HG03175 (cell line): ENCODE data around the gene C10orf105.

ENCODE experiments used
- ATAC-seq: cut with Tn5 transposase; IDR thresholded peaks from one replicate; pipeline ENCODE4 v1.9.1; 2021; ENCODE audit warnings: mild to moderate bottlenecking, moderate library complexity; ENCODE audit not compliant: unreplicated experiment

The C10orf105 gene

GRCh38 chr10:71718165-71718698 is 1.3 kb downstream of the C10orf105 start:
- ATAC-seq = no peak

- no peak for ATAC-seq
These were observed 2.0 kb downstream of the C10orf105 start for GRCh38 chr10:71717551-71717951.

DNA sequence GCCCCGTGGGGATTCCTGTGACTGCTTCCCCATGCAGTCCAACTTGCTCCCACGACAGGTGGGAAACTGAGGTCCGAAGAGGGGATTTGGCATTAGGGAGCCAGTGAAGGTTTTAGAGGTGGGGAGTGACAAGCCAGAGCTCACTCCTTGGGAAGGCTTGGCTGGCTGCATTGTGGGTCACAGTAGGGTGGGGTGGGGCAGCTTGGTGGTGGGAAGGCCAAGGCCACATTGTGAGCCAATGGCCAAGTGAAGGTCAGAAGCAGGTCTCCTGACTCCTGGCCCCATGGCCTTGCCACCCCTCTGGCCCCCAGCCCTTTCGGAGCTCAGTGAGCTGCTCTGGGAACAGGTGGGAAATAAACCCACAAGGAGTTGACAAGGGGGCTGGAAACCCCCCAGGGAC is 2.5 kb downstream of the C10orf105 start:
- no peak for ATAC-seq

GRCh38 chr10:71716426-71716825 is 3.2 kb downstream of the C10orf105 start:
- no peak for ATAC-seq

DNA sequence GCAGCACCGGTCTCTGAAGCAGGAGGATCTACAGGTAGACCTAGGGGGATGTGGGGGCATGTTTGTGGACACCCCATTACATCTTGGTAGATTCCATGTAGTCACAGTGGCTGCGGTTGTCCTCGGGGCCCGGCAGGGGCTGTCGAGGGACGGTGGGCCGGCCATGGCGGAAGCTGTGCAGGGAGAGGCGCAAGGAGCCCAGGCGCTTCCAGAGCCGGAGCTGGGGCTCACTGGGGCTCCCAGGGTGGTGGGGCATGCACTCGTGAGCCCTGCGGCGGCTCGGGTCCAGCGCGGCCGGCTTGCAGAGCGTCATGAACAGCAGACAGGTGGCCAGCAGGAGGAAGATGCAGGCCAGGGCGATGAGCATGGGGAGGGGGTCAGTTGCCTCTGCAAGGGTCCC is 3.7 kb downstream of the C10orf105 start:
- ATAC-seq = no peak

GRCh38 chr10:71715026-71715425 is 4.6 kb downstream of the C10orf105 start:
- no peak for ATAC-seq

DNA sequence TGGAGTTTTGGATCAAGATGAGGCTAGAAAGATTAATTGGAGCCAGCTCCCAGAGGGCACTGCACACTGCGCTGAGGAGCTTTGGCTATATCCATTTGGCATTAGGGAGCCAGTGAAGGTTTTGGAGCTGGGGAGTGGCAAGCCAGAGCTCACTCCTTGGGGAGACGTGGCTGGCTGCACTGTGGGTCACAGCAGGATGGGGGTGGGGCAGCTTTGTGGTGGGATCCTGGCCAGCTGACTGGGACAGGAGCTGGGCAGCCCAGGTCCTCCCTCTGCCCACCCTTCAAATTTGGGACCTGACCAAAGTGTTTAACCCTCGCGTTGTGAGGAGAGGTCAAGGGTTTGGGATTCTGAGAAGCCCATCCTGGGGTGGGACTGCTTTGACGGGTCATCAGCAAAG is 5.0 kb downstream of the C10orf105 start:
- no peak for ATAC-seq

GRCh38 chr10:71714031-71714410 is 5.6 kb downstream of the C10orf105 start:
- no peak for ATAC-seq

- ATAC-seq = no peak
These were observed 6.2 kb downstream of the C10orf105 start for GRCh38 chr10:71713135-71714030.

GRCh38 chr10:71712572-71713134 is 6.9 kb downstream of the C10orf105 start:
- no peak for ATAC-seq

- ATAC-seq = no peak
These were observed 7.4 kb downstream of the C10orf105 start for GRCh38 chr10:71712170-71712569.

- ATAC-seq = no peak
These were observed 8.4 kb downstream of the C10orf105 start for GRCh38 chr10:71711052-71711623.

GRCh38 chr10:71710519-71710918 is 9.1 kb downstream of the C10orf105 start:
- ATAC-seq = no peak

GRCh38 chr10:71708897-71709882 is 10.4 kb downstream of the C10orf105 start:
- ATAC-seq = no peak

DNA sequence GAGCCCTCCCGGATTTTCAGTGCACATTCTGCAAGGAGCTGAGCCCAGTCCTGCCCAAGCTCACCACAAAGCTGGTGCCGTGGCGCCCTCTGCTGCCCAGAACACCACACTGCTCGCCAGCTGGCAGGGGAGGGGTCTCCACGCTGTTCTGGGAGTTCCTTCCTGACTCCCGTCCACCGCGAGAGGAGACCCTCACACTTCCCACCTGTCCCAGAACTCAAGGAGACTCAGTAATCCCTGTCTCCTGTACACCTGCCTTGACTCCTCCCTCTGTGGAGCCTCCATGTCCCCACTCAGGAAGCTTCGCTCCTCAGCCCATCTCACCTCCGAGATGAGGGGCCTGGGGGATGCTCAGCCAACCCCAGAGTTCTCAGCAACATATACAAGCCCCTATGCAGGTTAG is 11.3 kb downstream of the C10orf105 start:
- no peak for ATAC-seq

GRCh38 chr10:71707240-71707789 is 12.3 kb downstream of the C10orf105 start:
- ATAC-seq = no peak

DNA sequence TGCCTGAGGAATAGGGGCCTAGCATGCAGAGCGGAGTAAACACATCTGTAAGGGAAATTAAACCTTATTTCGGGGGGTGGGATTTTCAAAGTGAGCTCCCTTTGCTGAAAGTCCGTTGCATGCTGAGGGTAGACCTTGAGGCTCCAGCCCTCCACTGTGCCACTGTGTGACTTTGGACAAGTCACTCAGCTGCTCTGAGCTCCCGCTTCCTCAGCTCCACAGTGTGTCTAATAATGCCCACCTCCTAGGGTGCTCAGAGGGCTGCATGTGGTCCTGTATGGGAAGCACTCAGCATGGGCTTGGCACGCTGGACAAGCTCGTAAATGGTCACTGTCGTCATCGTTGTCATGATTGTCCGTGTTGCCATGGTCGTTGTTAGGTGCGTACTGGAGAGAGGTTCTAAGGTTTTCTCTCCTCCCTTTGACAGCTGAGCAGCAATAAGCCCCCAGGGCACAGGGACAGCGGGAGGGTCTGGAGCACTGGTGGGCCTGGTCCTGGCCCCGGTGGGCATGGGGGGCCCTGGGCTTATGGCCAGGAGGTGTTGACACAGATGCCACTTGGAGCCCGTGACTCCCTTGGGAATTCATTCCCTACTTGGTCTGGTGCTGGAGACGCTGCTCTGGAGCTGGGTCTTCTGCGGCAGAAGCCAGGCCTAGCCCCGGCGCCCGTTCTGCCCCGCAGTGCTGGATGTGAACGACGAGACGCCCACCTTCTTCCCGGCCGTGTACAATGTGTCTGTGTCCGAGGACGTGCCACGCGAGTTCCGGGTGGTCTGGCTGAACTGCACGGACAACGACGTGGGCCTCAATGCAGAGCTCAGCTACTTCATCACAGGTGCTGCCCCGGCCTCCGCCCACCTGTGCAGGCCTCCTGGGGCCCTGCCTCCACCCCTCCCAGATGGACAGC is 13.1 kb downstream of the C10orf105 start:
- no peak for ATAC-seq

DNA sequence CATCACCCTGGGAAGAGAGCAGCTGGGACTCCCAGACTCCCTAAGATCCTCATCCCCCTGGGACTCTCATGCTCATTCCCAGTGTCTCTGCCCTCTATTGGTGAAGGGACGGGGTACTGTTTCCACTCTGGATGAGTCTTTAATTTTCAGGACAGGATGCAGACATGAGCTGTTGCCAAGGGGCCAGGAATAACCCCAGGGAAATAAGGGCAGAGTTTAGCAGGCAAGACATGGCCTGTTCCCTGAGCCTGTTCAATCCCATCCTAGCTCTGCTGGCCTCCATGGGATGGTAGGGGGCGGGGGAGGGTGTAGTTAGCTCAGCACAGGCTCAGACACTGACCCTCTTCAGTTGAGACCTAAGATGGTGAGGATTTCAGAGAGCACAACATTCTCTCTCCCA is 14.0 kb downstream of the C10orf105 start:
- no peak for ATAC-seq

GRCh38 chr10:71704816-71705215 is 14.8 kb downstream of the C10orf105 start:
- ATAC-seq = no peak
